ENCODE measurements around the gene SUZ12.
"Not testable (repeated sequence)": the region's sequence is repeated elsewhere in the genome, so short reads cannot be mapped to it uniquely, and the experiment has no call there.

The SUZ12 gene

DNA sequence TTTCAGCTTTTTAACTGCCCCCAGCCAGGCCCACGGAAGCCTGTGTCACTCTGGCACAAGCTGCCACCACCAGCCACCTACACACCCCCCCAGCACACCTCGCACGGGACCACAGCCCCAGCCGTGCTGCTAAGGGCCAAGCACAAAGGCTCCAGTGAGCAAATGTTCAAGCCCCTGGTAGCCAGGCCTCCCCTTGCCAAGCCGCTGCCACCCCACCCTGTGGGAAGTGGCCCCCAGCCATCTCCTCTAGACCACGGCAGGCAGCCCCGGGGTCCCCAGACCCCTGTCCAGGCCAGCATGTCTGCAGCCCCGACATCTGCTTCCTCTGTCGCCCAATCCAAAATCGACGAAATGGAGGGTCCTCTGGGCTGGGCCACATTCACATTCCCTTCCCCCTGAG lies 105.5 kb downstream of the SUZ12 start:
- not testable (repeated sequence) for DNase-seq

- not testable (repeated sequence) for DNase-seq
These were observed 108.8 kb downstream of the SUZ12 start for GRCh38 chr17:32045611-32046010.

GRCh38 chr17:32047663-32048062 lies 110.9 kb downstream of the SUZ12 start:
- not testable (repeated sequence) for DNase-seq

All from NCI-H1436 treated with DMSO at 0.1 percent for 48 hours (cell line).